Trophoblast cell (in vitro differentiated cells and primary cell): ENCODE data around the gene CASQ2.
A peak's percentile ranks its signal among the peaks of the same experiment; 100 is the strongest.

ENCODE experiments used
- DNase-seq, 2 donors: peaks; one replicate each; pipeline ENCODE4 v3.0.0-alpha.2; 2016
- H2AFZ ChIP-seq: 2 replicates; pipeline ENCODE4 v1.6.1; 2013; ENCODE audit warnings: low read length, moderate library complexity, mild to moderate bottlenecking; ENCODE audit not compliant: insufficient read depth, poor library complexity
- H2AK5ac ChIP-seq: 2 replicates; pipeline ENCODE4 v1.6.1; 2013; ENCODE audit warnings: mild to moderate bottlenecking, low read length
- H2BK120ac ChIP-seq: 2 replicates; pipeline ENCODE4 v1.6.1; 2013; ENCODE audit warnings: low read length, mild to moderate bottlenecking, moderate library complexity; ENCODE audit not compliant: insufficient read depth, poor library complexity
- H2BK12ac ChIP-seq: 2 replicates; pipeline ENCODE4 v1.6.1; 2013; ENCODE audit warnings: mild to moderate bottlenecking, low read length, moderate library complexity
- H2BK5ac ChIP-seq: 2 replicates; pipeline ENCODE4 v1.6.1; 2013; ENCODE audit warnings: low read length, low read depth, moderate library complexity, mild to moderate bottlenecking; ENCODE audit not compliant: poor library complexity
- H3K14ac ChIP-seq: 2 replicates; pipeline ENCODE4 v1.6.1; 2013; ENCODE audit warnings: mild to moderate bottlenecking, low read length
- H3K18ac ChIP-seq: 2 replicates; pipeline ENCODE4 v1.6.1; 2013; ENCODE audit warnings: mild to moderate bottlenecking, low read length
- H3K23ac ChIP-seq: 2 replicates; pipeline ENCODE4 v1.6.1; 2013; ENCODE audit warnings: low read length
- H3K27ac ChIP-seq: 2 replicates; pipeline ENCODE4 v1.5.1; 2013; ENCODE audit warnings: low read depth, mild to moderate bottlenecking, inconsistent platforms, low read length, moderate library complexity
- H3K27me3 ChIP-seq: 2 replicates; pipeline ENCODE4 v1.6.1; 2013; ENCODE audit warnings: inconsistent platforms, mild to moderate bottlenecking, low read length, moderate library complexity; ENCODE audit not compliant: insufficient read depth
- H3K36me3 ChIP-seq, 2 experiments: 1 replicate in 1 of 2; 2 replicates in 1 of 2; pipeline ENCODE4 v1.6.1; 2013; ENCODE audit warnings: low read length in 2 of 2, mild to moderate bottlenecking in 2 of 2, moderate library complexity in 1 of 2; ENCODE audit not compliant: insufficient read depth in 2 of 2, control insufficient read depth in 1 of 2
- H3K4ac ChIP-seq: 2 replicates; pipeline ENCODE4 v1.6.1; 2013; ENCODE audit warnings: low read depth, mild to moderate bottlenecking, low read length, moderate library complexity
- H3K4me1 ChIP-seq, 2 experiments: 1 replicate in 1 of 2; 2 replicates in 1 of 2; pipeline ENCODE4 v1.6.1; 2013; ENCODE audit warnings: low read length in 2 of 2, mild to moderate bottlenecking in 2 of 2, moderate library complexity in 1 of 2; ENCODE audit not compliant: insufficient read depth in 2 of 2, control insufficient read depth in 1 of 2
- H3K4me2 ChIP-seq: 2 replicates; pipeline ENCODE4 v1.6.1; 2013; ENCODE audit warnings: inconsistent platforms, mild to moderate bottlenecking, low read length, moderate library complexity
- H3K4me3 ChIP-seq: 2 replicates; pipeline ENCODE4 v1.5.1; 2013; ENCODE audit warnings: mild to moderate bottlenecking, low read depth, low read length, inconsistent platforms
- H3K79me1 ChIP-seq: one replicate; pipeline ENCODE4 v1.6.1; 2013; ENCODE audit warnings: low read length
- H3K79me2 ChIP-seq: 2 replicates; pipeline ENCODE4 v1.6.1; 2013; ENCODE audit warnings: low read length, mild to moderate bottlenecking; ENCODE audit not compliant: control insufficient read depth, insufficient read depth, poor library complexity
- H3K9ac ChIP-seq: 2 replicates; pipeline ENCODE4 v1.6.1; 2013; ENCODE audit warnings: mild to moderate bottlenecking, low read length
- H3K9me3 ChIP-seq: 2 replicates; pipeline ENCODE4 v1.6.1; 2013; ENCODE audit warnings: low read depth, mild to moderate bottlenecking, control low read depth, inconsistent platforms, low read length; ENCODE audit not compliant: insufficient read depth
- H4K12ac ChIP-seq: 2 replicates; pipeline ENCODE4 v1.6.1; 2013; ENCODE audit warnings: low read depth, mild to moderate bottlenecking, low read length, moderate library complexity
- H4K8ac ChIP-seq: 2 replicates; pipeline ENCODE4 v1.6.1; 2013; ENCODE audit warnings: low read depth, mild to moderate bottlenecking, low read length, moderate library complexity
- H4K91ac ChIP-seq: one replicate; pipeline ENCODE4 v1.6.1; 2013; ENCODE audit warnings: low read depth, mild to moderate bottlenecking, low read length, moderate library complexity
- WGBS: extraction: QIAGEN DNeasy Blood & Tissue Kit; methylation state at CpG from one replicate; pipeline ENCODE4 v1.1.7; 2013; ENCODE audit warnings: missing lambda C conversion rate; ENCODE audit not compliant: insufficient read length, insufficient coverage; ENCODE audit errors: extremely low coverage; 5-methylcytosine and 5-hydroxymethylcytosine counted together

CASQ2 gene

DNA sequence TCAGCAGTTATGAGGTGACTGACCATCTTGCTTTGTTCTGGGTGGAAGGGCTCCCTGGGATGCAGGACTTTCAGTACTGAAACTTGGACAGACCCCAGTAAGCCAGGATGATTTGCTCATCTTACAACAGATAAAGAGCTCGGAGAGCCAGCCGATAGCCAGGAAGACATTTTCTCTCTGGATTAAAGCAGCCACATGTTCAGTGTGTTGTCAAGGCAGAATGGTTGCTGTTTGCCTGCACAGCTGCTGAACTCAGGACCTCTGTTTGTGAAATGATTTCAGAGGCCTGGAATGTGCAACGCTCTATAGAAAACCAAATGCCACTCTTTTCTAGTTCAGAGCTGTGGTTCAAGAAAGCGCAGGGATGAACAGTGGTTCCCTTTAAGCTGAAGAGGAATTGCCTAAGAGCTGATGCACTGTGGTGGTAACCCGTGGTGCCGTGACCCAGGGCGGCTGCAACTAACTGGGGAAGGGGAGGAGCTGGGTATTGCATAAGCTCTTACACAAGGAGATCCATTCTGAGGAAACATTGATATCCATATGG lies 40.7 kb downstream of the CASQ2 start:
- H4K12ac ChIP-seq = no peak overlapping the region
- H3K4me2 ChIP-seq = no peak overlapping the region
- H3K4me1 ChIP-seq = peaks cover 14 to 15% of the 10 kb centered on the region in 2 experiments
- WGBS = no CpG with 5 or more reads among the region's 7 CpGs
- no peaks in the 10 kb centered on the region for H3K27me3 ChIP-seq
- no peak overlapping the region for H3K14ac ChIP-seq
- no peak overlapping the region for H3K4ac ChIP-seq
- peak; percentile 59 to 74 for DNase-seq
- H3K79me1 ChIP-seq = peaks cover 11% of the 10 kb centered on the region
- peak overlapping the region; percentile 61 for H2BK12ac ChIP-seq
- H2BK120ac ChIP-seq = peak overlapping the region; percentile 37
- H3K9me3 ChIP-seq = no peaks in the 10 kb centered on the region
- no peak overlapping the region for H3K23ac ChIP-seq
- H4K91ac ChIP-seq = peak overlapping the region; percentile 82
- peak overlapping the region; percentile 71 for H3K27ac ChIP-seq
- H3K4me3 ChIP-seq = no peak overlapping the region
- H2BK5ac ChIP-seq = peak overlapping the region; percentile 23
- peak overlapping the region; percentile 17 for H4K8ac ChIP-seq
- peak overlapping the region; percentile 31 for H3K18ac ChIP-seq
- no peak overlapping the region for H3K9ac ChIP-seq
- no peak overlapping the region for H2AFZ ChIP-seq
- H3K36me3 ChIP-seq = no peaks in the 10 kb centered on the region
- no peak overlapping the region for H2AK5ac ChIP-seq
- no peaks in the 10 kb centered on the region for H3K79me2 ChIP-seq

DNA sequence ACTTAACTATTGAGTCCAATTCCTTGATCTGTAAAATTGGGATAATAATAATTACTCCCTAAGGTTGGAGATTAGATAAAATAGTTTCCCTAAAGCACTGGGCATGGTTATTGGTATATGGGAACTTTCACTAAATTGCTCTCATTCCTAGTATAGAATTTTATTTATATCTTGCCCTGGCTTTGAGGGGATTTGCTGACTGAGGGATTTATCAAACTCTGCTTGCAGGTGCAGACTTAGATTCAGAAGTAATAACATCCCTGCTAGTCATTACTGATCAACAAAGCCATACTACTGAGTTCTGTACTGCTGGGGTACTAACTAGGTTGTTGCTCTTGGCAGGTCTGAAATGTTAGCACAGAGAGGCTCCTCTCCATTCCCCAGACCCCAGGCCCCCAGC lies 41.9 kb downstream of the CASQ2 start:
- Histone ChIP-seq H3K23ac (no peak overlapping the region), H3K27ac (no peak overlapping the region), H3K36me3 (no peaks in the 10 kb centered on the region), H3K4ac (no peak overlapping the region), H4K12ac (no peak overlapping the region), H3K18ac (no peak overlapping the region), H3K4me1 (peaks cover 15 to 18% of the 10 kb centered on the region in 2 experiments), H2AK5ac (no peak overlapping the region), H3K9me3 (no peaks in the 10 kb centered on the region), H3K4me3 (no peak overlapping the region), H2AFZ (no peak overlapping the region), H2BK12ac (no peak overlapping the region), H3K27me3 (no peaks in the 10 kb centered on the region), H2BK120ac (no peak overlapping the region), H3K14ac (no peak overlapping the region), H3K79me2 (no peaks in the 10 kb centered on the region), H2BK5ac (no peak overlapping the region), H4K8ac (no peak overlapping the region), H3K4me2 (no peak overlapping the region), H4K91ac (no peak overlapping the region), H3K79me1 (peaks cover 15% of the 10 kb centered on the region), H3K9ac (no peak overlapping the region)
- DNase-seq = no peak

DNA sequence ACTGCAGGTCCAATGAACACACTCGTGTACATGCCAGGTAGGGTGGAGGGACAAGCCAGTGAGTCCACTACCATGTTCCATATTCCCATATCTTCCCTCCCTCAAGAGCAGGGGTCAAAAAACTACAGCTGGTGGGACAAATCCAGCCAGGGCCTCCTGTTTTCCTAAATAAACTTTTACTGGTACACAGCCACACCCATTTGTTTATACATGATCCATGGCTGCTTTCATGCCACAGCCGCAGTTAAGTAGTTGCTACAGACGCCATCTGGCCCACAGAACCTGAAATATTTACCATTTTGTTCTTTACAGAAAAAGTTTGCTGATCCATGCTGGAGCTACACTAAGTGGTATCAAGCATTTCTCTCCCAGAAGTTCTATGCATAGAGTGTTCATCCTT lies 42.4 kb downstream of the CASQ2 start:
- H3K23ac ChIP-seq = no peak overlapping the region
- H2BK5ac ChIP-seq = peak overlapping the region; percentile 7
- peak overlapping the region; percentile 45 for H3K27ac ChIP-seq
- peaks cover 15 to 20% of the 10 kb centered on the region in 2 experiments for H3K4me1 ChIP-seq
- H3K27me3 ChIP-seq = no peaks in the 10 kb centered on the region
- peaks cover 17% of the 10 kb centered on the region for H3K79me1 ChIP-seq
- peak overlapping the region; percentile 74 for H4K91ac ChIP-seq
- H2BK120ac ChIP-seq = peak overlapping the region; percentile 15
- H3K9ac ChIP-seq = no peak overlapping the region
- H2BK12ac ChIP-seq = peak overlapping the region; percentile 58
- H4K12ac ChIP-seq = no peak overlapping the region
- no peak overlapping the region for H3K4me3 ChIP-seq
- H4K8ac ChIP-seq = no peak overlapping the region
- no CpG with 5 or more reads among the region's 3 CpGs for WGBS
- H3K18ac ChIP-seq = no peak overlapping the region
- H3K79me2 ChIP-seq = no peaks in the 10 kb centered on the region
- DNase-seq = no peak
- no peaks in the 10 kb centered on the region for H3K36me3 ChIP-seq
- no peak overlapping the region for H3K4ac ChIP-seq
- no peak overlapping the region for H3K4me2 ChIP-seq
- no peaks in the 10 kb centered on the region for H3K9me3 ChIP-seq
- peak overlapping the region; percentile 6 for H2AFZ ChIP-seq
- H2AK5ac ChIP-seq = no peak overlapping the region
- peak overlapping the region; percentile 38 for H3K14ac ChIP-seq

DNA sequence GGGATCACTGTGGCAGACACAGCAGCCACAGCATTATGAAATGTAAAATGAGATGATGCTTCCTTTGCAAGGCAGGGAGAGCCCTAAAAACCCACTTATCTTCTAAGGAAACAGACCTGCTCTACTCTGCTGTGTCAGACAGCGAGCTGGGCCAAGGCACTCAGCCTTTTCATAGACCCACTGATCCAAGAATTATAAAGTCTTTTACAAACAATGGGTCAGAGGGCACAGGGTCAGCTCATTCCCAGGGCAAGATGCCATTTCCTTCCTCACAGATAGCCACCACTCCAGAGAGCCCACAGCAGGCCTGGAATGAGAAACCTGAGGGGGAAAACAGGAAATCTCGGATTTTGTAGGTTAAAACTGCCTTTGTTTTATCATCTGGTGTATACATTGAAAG lies 42.9 kb downstream of the CASQ2 start:
- no peak overlapping the region for H3K4me3 ChIP-seq
- H4K12ac ChIP-seq = no peak overlapping the region
- no peak overlapping the region for H3K14ac ChIP-seq
- no peak overlapping the region for H4K8ac ChIP-seq
- H3K79me2 ChIP-seq = no peaks in the 10 kb centered on the region
- peaks cover 15 to 20% of the 10 kb centered on the region in 2 experiments for H3K4me1 ChIP-seq
- no peaks in the 10 kb centered on the region for H3K36me3 ChIP-seq
- peak overlapping the region; percentile 25 for H4K91ac ChIP-seq
- H2BK12ac ChIP-seq = peak overlapping the region; percentile 34
- H3K4me2 ChIP-seq = no peak overlapping the region
- no peak overlapping the region for H3K18ac ChIP-seq
- WGBS = no CpG with 5 or more reads among the region's 2 CpGs
- peaks cover 17% of the 10 kb centered on the region for H3K79me1 ChIP-seq
- H3K9ac ChIP-seq = no peak overlapping the region
- no peak for DNase-seq
- no peak overlapping the region for H3K4ac ChIP-seq
- H3K23ac ChIP-seq = no peak overlapping the region
- no peaks in the 10 kb centered on the region for H3K9me3 ChIP-seq
- no peaks in the 10 kb centered on the region for H3K27me3 ChIP-seq
- no peak overlapping the region for H2BK120ac ChIP-seq
- H2BK5ac ChIP-seq = no peak overlapping the region
- H2AK5ac ChIP-seq = no peak overlapping the region
- no peak overlapping the region for H2AFZ ChIP-seq
- H3K27ac ChIP-seq = peak overlapping the region; percentile 73
